Transverse colon (tissue), 4 donors: ENCODE results near the gene UNCX. TPM values are rescaled to one million over a fixed set of nuclear protein-coding genes. Genes with fewer than 3 reads are reported as not detected.

Source experiments
- DNase-seq: peaks from one replicate; pipeline ENCODE4 v3.0.0-alpha.2; 2019
- H3K27ac ChIP-seq, 4 donors: fragments of 200-600 bp; sonication (generic); 2 replicates each; pipeline ENCODE4 v1.5.1; 2016 to 2018; ENCODE audit warnings: inconsistent platforms in 4 of 4
- H3K27me3 ChIP-seq: fragments of 200-600 bp; sonication (generic); 2 replicates; pipeline ENCODE4 v1.5.1; 2017; ENCODE audit warnings: inconsistent platforms
- H3K36me3 ChIP-seq, 4 donors: fragments of 200-600 bp; sonication (generic); 2 replicates each; pipeline ENCODE4 v1.5.1; 2017 to 2019; ENCODE audit warnings: inconsistent platforms in 4 of 4
- H3K4me1 ChIP-seq, 4 donors: fragments of 200-600 bp; sonication (generic); 2 replicates each; pipeline ENCODE4 v1.5.1; 2017 to 2020; ENCODE audit warnings: inconsistent platforms in 4 of 4
- H3K4me3 ChIP-seq, 4 donors: fragments of 200-600 bp; sonication (generic); 1 replicate in 1 of 4; 2 replicates in 3 of 4; pipeline versions ENCODE4 v1.5.1 to v1.6.1; 2017 to 2019; ENCODE audit warnings: inconsistent platforms in 4 of 4
- H3K9me3 ChIP-seq, 2 donors: fragments of 200-600 bp; sonication (generic); 2 replicates each; pipeline ENCODE4 v1.5.1; 2017 to 2019; ENCODE audit warnings: inconsistent platforms in 2 of 2
- EP300 ChIP-seq: sonication (generic); formaldehyde crosslinking; IDR thresholded peaks from one replicate; pipeline ENCODE4 v1.6.1; 2017; ENCODE audit warnings: antibody characterized with exemption, low read depth
- POLR2A ChIP-seq: fragments of 450-650 bp; IDR thresholded peaks from one replicate; pipeline ENCODE4 v1.6.1; 2016; ENCODE audit warnings: antibody characterized with exemption, mild to moderate bottlenecking, moderate library complexity
- POLR2AphosphoS5 ChIP-seq, 3 donors: sonication (generic); formaldehyde crosslinking; IDR thresholded peaks; one replicate each; pipeline ENCODE4 v1.6.1; 2016; ENCODE audit warnings: antibody characterized with exemption in 3 of 3
- WGBS, 2 donors: methylation state at CpG; one replicate each; pipeline ENCODE4 v1.1.5; 2018; ENCODE audit warnings: low coverage in 1 of 2; 5-methylcytosine and 5-hydroxymethylcytosine counted together
- in situ Hi-C, 4 donors: fragments of 200-750 bp; cut with MboI; loops; one replicate each; pipeline versions ENCODE4 v1.15.0 to v1.15.1; 2017; ENCODE audit warnings: low sequenced_read_pairs in 3 of 4, low pct_ligation_motif_present in 1 of 4, low pct_unique_long_range_greater_than_20kb in 1 of 4
- intact Hi-C: fragments of 100-400 bp; cut with DNase I; formaldehyde crosslinking; loops from one replicate; pipeline ENCODE4 v1.15.1; 2023; ENCODE audit warnings: low total_unique reads
- total RNA-seq, 4 donors: library from RNA; depleted of rRNA; stranded (reverse); fragments of >200 nt; gene quantifications; one replicate each; pipeline ENCODE4 v1.1.0, GENCODE V29; 2016
- TF ChIP-seq, protein P1 (sequence below), 5 experiments: fragments of 200-600 bp in 3 of 5; fragments of 450-650 bp in 2 of 5; sonication (generic) in 3 of 5; IDR thresholded peaks; 1 replicate in 2 of 5; 2 replicates in 3 of 5; pipeline ENCODE4 v1.5.1; 2016 to 2017; ENCODE audit warnings: antibody characterized with exemption in 5 of 5, inconsistent platforms in 3 of 5, mild to moderate bottlenecking in 2 of 5, moderate library complexity in 1 of 5

Gene UNCX
- total RNA-seq, 4 donors from 2014 or later = not detected

DNA sequence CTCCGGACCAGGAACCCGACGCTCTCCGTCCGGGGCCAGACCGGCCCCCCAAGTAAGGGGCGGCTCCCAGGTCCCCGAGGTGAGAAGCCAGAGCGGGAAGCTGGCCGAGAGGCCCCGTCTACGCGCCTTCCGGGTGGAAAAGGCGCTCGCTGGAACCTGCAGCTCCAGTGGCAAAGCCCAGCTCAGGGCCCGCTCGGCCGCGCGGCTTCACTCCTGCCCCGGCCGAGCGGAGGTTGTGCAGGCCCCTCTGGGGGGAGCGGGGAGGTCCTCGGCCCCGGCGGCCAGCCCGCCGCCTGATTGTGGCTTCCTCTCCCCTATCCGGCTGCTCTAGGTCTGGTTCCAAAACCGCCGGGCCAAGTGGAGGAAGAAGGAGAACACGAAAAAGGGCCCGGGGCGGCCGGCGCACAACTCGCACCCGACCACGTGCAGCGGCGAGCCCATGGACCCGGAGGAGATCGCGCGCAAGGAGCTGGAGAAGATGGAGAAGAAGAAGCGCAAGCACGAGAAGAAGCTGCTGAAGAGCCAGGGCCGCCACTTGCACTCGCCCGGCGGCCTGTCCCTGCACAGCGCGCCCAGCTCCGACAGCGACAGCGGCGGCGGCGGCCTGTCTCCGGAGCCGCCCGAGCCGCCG is 2.9 kb downstream of the UNCX start:
- no peak overlapping the region for H3K4me3 ChIP-seq
- peaks cover 97% of the 10 kb centered on the region for H3K27me3 ChIP-seq
- intact Hi-C loops = loop anchor here (10.0 kb wide), 1 partner anchor 179 kb away; no protein-coding TSS in a partner anchor
- no peak for DNase-seq
- TF ChIP-seq, protein P1, sequence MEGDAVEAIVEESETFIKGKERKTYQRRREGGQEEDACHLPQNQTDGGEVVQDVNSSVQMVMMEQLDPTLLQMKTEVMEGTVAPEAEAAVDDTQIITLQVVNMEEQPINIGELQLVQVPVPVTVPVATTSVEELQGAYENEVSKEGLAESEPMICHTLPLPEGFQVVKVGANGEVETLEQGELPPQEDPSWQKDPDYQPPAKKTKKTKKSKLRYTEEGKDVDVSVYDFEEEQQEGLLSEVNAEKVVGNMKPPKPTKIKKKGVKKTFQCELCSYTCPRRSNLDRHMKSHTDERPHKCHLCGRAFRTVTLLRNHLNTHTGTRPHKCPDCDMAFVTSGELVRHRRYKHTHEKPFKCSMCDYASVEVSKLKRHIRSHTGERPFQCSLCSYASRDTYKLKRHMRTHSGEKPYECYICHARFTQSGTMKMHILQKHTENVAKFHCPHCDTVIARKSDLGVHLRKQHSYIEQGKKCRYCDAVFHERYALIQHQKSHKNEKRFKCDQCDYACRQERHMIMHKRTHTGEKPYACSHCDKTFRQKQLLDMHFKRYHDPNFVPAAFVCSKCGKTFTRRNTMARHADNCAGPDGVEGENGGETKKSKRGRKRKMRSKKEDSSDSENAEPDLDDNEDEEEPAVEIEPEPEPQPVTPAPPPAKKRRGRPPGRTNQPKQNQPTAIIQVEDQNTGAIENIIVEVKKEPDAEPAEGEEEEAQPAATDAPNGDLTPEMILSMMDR (IDR thresholded peaks at IDR 0.05) = no peak
- TF ChIP-seq EP300 = no peak
- no peak for TF ChIP-seq POLR2A
- TF ChIP-seq POLR2AphosphoS5 (IDR thresholded peaks at IDR 0.05) = no peak
- 11% methylated on average over 52 of the region's 66 CpGs; no CpG with 5 or more reads in 1 of the 2 donors for WGBS, 2 donors
- H3K27ac ChIP-seq = no peak overlapping the region
- in situ Hi-C loops = no loop called here
- no peaks in the 10 kb centered on the region for H3K9me3 ChIP-seq
- H3K4me1 ChIP-seq = peaks cover 0 to 15% (median 8%) of the 10 kb centered on the region in 4 donors
- H3K36me3 ChIP-seq = no peaks in the 10 kb centered on the region

DNA sequence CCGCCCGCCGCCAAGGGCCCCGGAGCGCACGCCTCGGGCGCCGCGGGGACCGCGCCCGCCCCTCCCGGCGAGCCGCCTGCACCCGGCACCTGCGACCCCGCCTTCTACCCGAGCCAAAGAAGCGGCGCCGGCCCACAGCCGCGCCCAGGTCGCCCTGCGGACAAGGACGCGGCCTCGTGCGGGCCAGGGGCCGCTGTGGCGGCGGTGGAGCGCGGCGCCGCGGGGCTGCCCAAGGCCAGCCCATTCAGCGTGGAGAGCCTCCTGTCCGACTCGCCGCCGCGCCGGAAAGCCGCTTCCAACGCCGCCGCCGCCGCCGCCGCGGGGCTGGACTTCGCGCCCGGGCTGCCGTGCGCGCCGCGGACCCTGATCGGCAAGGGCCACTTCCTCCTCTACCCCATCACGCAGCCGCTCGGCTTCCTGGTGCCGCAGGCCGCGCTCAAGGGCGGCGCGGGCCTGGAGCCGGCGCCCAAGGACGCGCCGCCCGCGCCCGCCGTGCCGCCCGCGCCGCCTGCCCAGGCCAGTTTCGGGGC is 3.5 kb downstream of the UNCX start:
- in situ Hi-C loops = no loop called here
- Histone ChIP-seq H3K4me3 (no peak overlapping the region), H3K4me1 (peaks cover 0 to 15% (median 8%) of the 10 kb centered on the region in 4 donors), H3K9me3 (no peaks in the 10 kb centered on the region), H3K27me3 (peaks cover 97% of the 10 kb centered on the region), H3K36me3 (no peaks in the 10 kb centered on the region), H3K27ac (no peak overlapping the region)
- intact Hi-C loops = loop anchor here (10.0 kb wide), 1 partner anchor 179 kb away; no protein-coding TSS in a partner anchor
- TF ChIP-seq, protein P1 (IDR thresholded peaks at IDR 0.05) = no peak
- TF ChIP-seq EP300 = no peak
- no peak for TF ChIP-seq POLR2A
- TF ChIP-seq POLR2AphosphoS5 (IDR thresholded peaks at IDR 0.05) = no peak
- DNase-seq = no peak
- 8% methylated on average over 57 of the region's 87 CpGs; no CpG with 5 or more reads in 1 of the 2 donors for WGBS, 2 donors

DNA sequence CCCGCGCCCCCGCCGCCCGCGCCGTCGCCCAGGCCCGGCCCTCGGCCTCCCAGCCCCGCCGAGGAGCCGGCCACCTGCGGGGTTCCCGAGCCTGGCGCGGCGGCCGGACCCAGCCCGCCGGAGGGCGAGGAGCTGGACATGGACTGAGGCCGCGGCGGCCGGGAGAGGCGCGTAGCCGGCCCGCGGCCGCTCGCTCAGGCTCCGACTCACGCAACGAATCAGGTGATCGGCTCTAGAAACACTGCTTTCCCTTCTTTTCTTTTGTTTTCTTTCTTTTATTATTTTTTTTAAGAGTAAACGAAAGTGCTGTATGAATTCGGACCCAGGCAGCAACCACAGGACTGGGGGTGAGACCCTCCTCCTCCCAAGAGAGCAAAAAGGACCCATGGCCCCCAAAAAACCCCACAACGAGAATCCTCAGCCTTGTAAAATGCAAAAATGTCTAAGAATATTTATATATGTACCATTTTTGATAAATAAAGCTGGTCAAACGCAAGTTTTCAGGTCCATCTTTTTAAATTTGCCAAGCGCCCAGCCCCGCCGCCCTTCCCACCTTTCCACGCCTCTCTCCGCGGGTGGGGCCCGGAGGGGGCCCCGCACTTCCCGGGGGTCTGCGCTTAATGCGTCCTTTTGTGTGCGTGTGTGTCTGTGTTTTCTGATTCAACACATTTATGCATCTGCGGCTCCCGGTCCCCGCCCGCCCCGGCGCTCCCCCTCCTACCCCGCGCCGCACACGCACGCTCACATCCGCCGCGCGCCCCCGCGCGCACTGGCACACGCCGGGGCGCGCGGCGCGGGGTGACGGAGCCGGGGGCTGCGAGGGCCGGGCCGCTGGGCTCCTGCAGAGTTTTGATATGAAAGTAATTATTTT is 4.4 kb downstream of the UNCX start:
- intact Hi-C loops = loop anchor here (10.0 kb wide), 1 partner anchor 178 kb away; no protein-coding TSS in a partner anchor
- no peaks in the 10 kb centered on the region for H3K36me3 ChIP-seq
- H3K27ac ChIP-seq = no peak overlapping the region
- no peak overlapping the region for H3K4me3 ChIP-seq
- 6 to 7% methylated on average over 12 to 48 of the region's 83 CpGs for WGBS, 2 donors
- in situ Hi-C loops = no loop called here
- TF ChIP-seq EP300 (no peak), POLR2AphosphoS5 (IDR thresholded peaks at IDR 0.05) (no peak), POLR2A (no peak)
- TF ChIP-seq, protein P1 (IDR thresholded peaks at IDR 0.05) = no peak
- no peak for DNase-seq
- H3K9me3 ChIP-seq = no peaks in the 10 kb centered on the region
- peaks cover 0 to 15% (median 8%) of the 10 kb centered on the region in 4 donors for H3K4me1 ChIP-seq
- peaks cover 97% of the 10 kb centered on the region for H3K27me3 ChIP-seq
